MM.1S (cell line): ENCODE results near the gene DDB1.

Experiments used
- DNase-seq: peaks from one replicate; pipeline ENCODE4 v3.0.0-alpha.2; 2015
- H2AFZ ChIP-seq: fragments of 300-600 bp; sonication (generic); 2 replicates; pipeline ENCODE4 v1.6.0; 2016; ENCODE audit warnings: antibody characterized with exemption, low read length
- H3F3A ChIP-seq: fragments of 300-600 bp; sonication (generic); 2 replicates; pipeline ENCODE4 v1.6.1; 2016; ENCODE audit warnings: mild to moderate bottlenecking, antibody characterized with exemption, low read length, moderate library complexity, mixed read lengths; ENCODE audit not compliant: insufficient read depth
- H3K27ac ChIP-seq: fragments of 300-600 bp; sonication (generic); 2 replicates; pipeline ENCODE4 v1.5.1; 2016; ENCODE audit warnings: mild to moderate bottlenecking, low read length
- H3K27me3 ChIP-seq: fragments of 300-600 bp; sonication (generic); replicated peaks from 2 replicates; pipeline ENCODE4 v1.6.0; 2016; ENCODE audit warnings: low read length; ENCODE audit not compliant: insufficient read depth
- H3K36me3 ChIP-seq: fragments of 300-600 bp; sonication (generic); replicated peaks from 2 replicates; pipeline ENCODE4 v1.6.1; 2016; ENCODE audit warnings: mild to moderate bottlenecking, low read length, mixed read lengths; ENCODE audit not compliant: insufficient read depth
- H3K4me1 ChIP-seq: fragments of 300-600 bp; sonication (generic); 2 replicates; pipeline ENCODE4 v1.6.1; 2016; ENCODE audit warnings: low read length, mixed read lengths
- H3K4me2 ChIP-seq: fragments of 300-600 bp; sonication (generic); 2 replicates; pipeline ENCODE4 v1.6.0; 2016; ENCODE audit warnings: low read depth, low read length
- H3K4me3 ChIP-seq: fragments of 300-600 bp; sonication (generic); 2 replicates; pipeline ENCODE4 v1.5.1; 2016; ENCODE audit warnings: low read length, mixed read lengths
- H3K79me2 ChIP-seq: fragments of 300-600 bp; sonication (generic); 2 replicates; pipeline ENCODE4 v1.6.1; 2016; ENCODE audit warnings: mixed run types, low read length, mixed read lengths
- H3K9ac ChIP-seq: fragments of 300-600 bp; sonication (generic); 2 replicates; pipeline ENCODE4 v1.6.1; 2016; ENCODE audit warnings: low read length, mixed read lengths
- H3K9me2 ChIP-seq: fragments of 300-600 bp; sonication (generic); replicated peaks from 2 replicates; pipeline ENCODE4 v1.6.1; 2016; ENCODE audit warnings: mild to moderate bottlenecking, low read length, mixed read lengths; ENCODE audit not compliant: insufficient read depth
- H3K9me3 ChIP-seq: fragments of 300-600 bp; sonication (generic); replicated peaks from 2 replicates; pipeline ENCODE4 v1.6.1; 2016; ENCODE audit warnings: mild to moderate bottlenecking, low read length, mixed read lengths; ENCODE audit not compliant: insufficient read depth
- H4K20me1 ChIP-seq: fragments of 300-600 bp; sonication (generic); 2 replicates; pipeline ENCODE4 v1.6.1; 2016; ENCODE audit warnings: mild to moderate bottlenecking, low read length, moderate library complexity, mixed read lengths; ENCODE audit not compliant: insufficient read depth
- CTCF ChIP-seq: fragments of 300-600 bp; sonication (generic); IDR thresholded peaks from 2 replicates; pipeline ENCODE4 v1.5.1; 2016; ENCODE audit warnings: antibody characterized with exemption, low read length, mixed read lengths
- EZH2 ChIP-seq: fragments of 300-600 bp; sonication (generic); optimal IDR thresholded peaks from 2 replicates; pipeline ENCODE3; 2017; ENCODE audit warnings: low read depth, mild to moderate bottlenecking, antibody characterized with exemption, low read length, mixed read lengths
- EZH2phosphoT487 ChIP-seq: fragments of 300-600 bp; sonication (generic); IDR thresholded peaks from 2 replicates; pipeline ENCODE4 v1.6.1; 2018; ENCODE audit warnings: antibody characterized with exemption, low read length

The DDB1 gene

GRCh38 chr11:61302550-61302949 lies 30.4 kb downstream of the DDB1 start:
- H3K9ac ChIP-seq, result no peak overlapping the region
- H3K27me3 ChIP-seq, result no peaks in the 10 kb centered on the region
- no peak overlapping the region for H3K27ac ChIP-seq
- no peak overlapping the region for H3K4me2 ChIP-seq
- H2AFZ ChIP-seq, result no peak overlapping the region
- TF ChIP-seq EZH2phosphoT487, result no peak
- TF ChIP-seq EZH2, result no peak
- TF ChIP-seq CTCF, result no peak
- no peaks in the 10 kb centered on the region for H3K9me3 ChIP-seq
- H3K9me2 ChIP-seq, result no peaks in the 10 kb centered on the region
- no peaks in the 10 kb centered on the region for H3K79me2 ChIP-seq
- H3K36me3 ChIP-seq, result peaks cover 15% of the 10 kb centered on the region; the same call in 1 of the 2 replicates
- no peaks in the 10 kb centered on the region; the same call in 1 of the 2 replicates for H3F3A ChIP-seq
- no peaks in the 10 kb centered on the region for H4K20me1 ChIP-seq
- no peak for DNase-seq
- H3K4me1 ChIP-seq, result no peaks in the 10 kb centered on the region
- no peak overlapping the region for H3K4me3 ChIP-seq

GRCh38 chr11:61298663-61299244 lies 34.2 kb downstream of the DDB1 start:
- no peak overlapping the region for H3K9ac ChIP-seq

DNA sequence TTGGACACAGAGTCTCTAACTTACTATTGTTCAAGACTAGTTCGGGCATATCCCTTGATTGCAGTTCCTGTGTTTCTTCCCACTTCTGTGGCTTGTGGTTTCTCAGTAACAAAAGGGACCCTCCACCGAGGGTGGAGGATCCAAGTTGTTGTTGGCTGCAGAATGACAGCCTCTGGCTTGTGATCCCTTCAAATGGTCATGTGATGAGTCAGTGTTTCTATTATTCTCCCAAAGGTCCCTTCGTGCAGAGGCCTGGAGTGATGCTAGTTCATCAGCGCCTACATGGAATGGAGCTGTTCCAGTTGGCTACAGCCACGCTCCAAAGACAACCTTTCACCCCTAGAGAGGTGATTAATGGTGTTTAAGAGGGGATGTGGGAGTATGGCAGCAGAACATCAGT lies 35.2 kb downstream of the DDB1 start:
- no peaks in the 10 kb centered on the region for H3K9me3 ChIP-seq
- H3K4me3 ChIP-seq, result no peak overlapping the region
- no peaks in the 10 kb centered on the region for H4K20me1 ChIP-seq
- no peaks in the 10 kb centered on the region for H3K9me2 ChIP-seq
- no peak overlapping the region for H3K4me2 ChIP-seq
- H3K4me1 ChIP-seq, result no peaks in the 10 kb centered on the region
- H3K79me2 ChIP-seq, result no peaks in the 10 kb centered on the region
- H3K27me3 ChIP-seq, result peaks cover 10% of the 10 kb centered on the region
- no peaks in the 10 kb centered on the region; the same call in 1 of the 2 replicates for H3F3A ChIP-seq
- peaks cover 8% of the 10 kb centered on the region; the same call in 1 of the 2 replicates for H3K36me3 ChIP-seq
- no peak for DNase-seq
- H3K9ac ChIP-seq, result no peak overlapping the region
- H3K27ac ChIP-seq, result no peak overlapping the region
- no peak for TF ChIP-seq EZH2
- TF ChIP-seq EZH2phosphoT487, result no peak
- no peak for TF ChIP-seq CTCF
- H2AFZ ChIP-seq, result no peak overlapping the region

More at GRCh38 chr11:61298663-61299244, 34.2 kb downstream of the DDB1 start:
- Histone ChIP-seq H2AFZ (no peak overlapping the region), H3F3A (no peaks in the 10 kb centered on the region; the same call in 1 of the 2 replicates), H3K9me3 (no peaks in the 10 kb centered on the region), H3K4me2 (no peak overlapping the region), H3K4me3 (no peak overlapping the region), H3K4me1 (no peaks in the 10 kb centered on the region), H3K9me2 (no peaks in the 10 kb centered on the region), H3K27me3 (peaks cover 5% of the 10 kb centered on the region), H4K20me1 (no peaks in the 10 kb centered on the region), H3K79me2 (no peaks in the 10 kb centered on the region), H3K27ac (no peak overlapping the region), H3K36me3 (peaks cover 8% of the 10 kb centered on the region; the same call in 1 of the 2 replicates)
- DNase-seq, result no peak
- TF ChIP-seq EZH2phosphoT487 (no peak), EZH2 (no peak), CTCF (no peak)
